HEK293 (cell line): ENCODE data around the gene SWT1.

Source experiments
- CTCF ChIP-seq: fragments of 450-650 bp; formaldehyde crosslinking; IDR thresholded peaks from 2 replicates; pipeline ENCODE4 v1.5.1; 2016; ENCODE audit warnings: missing biosample characterization, missing genetic modification characterization
- HOXA7 ChIP-seq: sonication (generic); formaldehyde crosslinking; IDR thresholded peaks from 2 replicates; pipeline ENCODE4 v1.8.1; 2022; ENCODE audit warnings: missing genetic modification reagents, borderline replicate concordance
- ZNF585B ChIP-seq: fragments of 450-650 bp; formaldehyde crosslinking; IDR thresholded peaks from 2 replicates; pipeline ENCODE4 v1.5.1; 2016; ENCODE audit warnings: missing biosample characterization, missing genetic modification characterization
- ZSCAN30 ChIP-seq: fragments of 450-650 bp; IDR thresholded peaks from 2 replicates; pipeline ENCODE4 v1.5.1; 2018; ENCODE audit warnings: missing biosample characterization, mild to moderate bottlenecking, missing genetic modification characterization, moderate library complexity
- ZSCAN5A ChIP-seq: fragments of 450-650 bp; formaldehyde crosslinking; IDR thresholded peaks from 2 replicates; pipeline ENCODE4 v1.5.1; 2016; ENCODE audit warnings: missing biosample characterization, missing genetic modification characterization

GRCh38 chr1:185297982-185298381 is 141.0 kb downstream of the SWT1 start:
- TF ChIP-seq CTCF (tag by site-specific recombination) = no peak
- TF ChIP-seq ZSCAN30 (tag by site-specific recombination) = no peak
- TF ChIP-seq ZSCAN5A = no peak
- no peak for TF ChIP-seq HOXA7 (CRISPR knock-in tag)
- TF ChIP-seq ZNF585B = no peak
